Upper lobe of left lung (tissue), 4 donors: Measurements from ENCODE around the gene DDR1.
A peak's percentile ranks its signal among the peaks of the same experiment; 100 is the strongest.

Experiments used
- EP300 ChIP-seq, 4 donors: sonication (generic); formaldehyde crosslinking; IDR thresholded peaks; one replicate each; pipeline ENCODE4 v1.5.1; 2017; ENCODE audit warnings: antibody characterized with exemption in 4 of 4, control low read depth in 2 of 4
- POLR2A ChIP-seq, 4 donors: fragments of 450-650 bp; IDR thresholded peaks; one replicate each; pipeline ENCODE4 v1.5.1; 2016 to 2017; ENCODE audit warnings: antibody characterized with exemption in 4 of 4, mild to moderate bottlenecking in 2 of 4
- TF ChIP-seq, protein P1 (sequence below), 6 experiments: fragments of 450-650 bp in 4 of 6; fragments of 200-600 bp in 2 of 6; sonication (generic) in 2 of 6; IDR thresholded peaks; one replicate each; pipeline ENCODE4 v1.5.1; 2016 to 2019; ENCODE audit warnings: antibody characterized with exemption in 6 of 6

DNA sequence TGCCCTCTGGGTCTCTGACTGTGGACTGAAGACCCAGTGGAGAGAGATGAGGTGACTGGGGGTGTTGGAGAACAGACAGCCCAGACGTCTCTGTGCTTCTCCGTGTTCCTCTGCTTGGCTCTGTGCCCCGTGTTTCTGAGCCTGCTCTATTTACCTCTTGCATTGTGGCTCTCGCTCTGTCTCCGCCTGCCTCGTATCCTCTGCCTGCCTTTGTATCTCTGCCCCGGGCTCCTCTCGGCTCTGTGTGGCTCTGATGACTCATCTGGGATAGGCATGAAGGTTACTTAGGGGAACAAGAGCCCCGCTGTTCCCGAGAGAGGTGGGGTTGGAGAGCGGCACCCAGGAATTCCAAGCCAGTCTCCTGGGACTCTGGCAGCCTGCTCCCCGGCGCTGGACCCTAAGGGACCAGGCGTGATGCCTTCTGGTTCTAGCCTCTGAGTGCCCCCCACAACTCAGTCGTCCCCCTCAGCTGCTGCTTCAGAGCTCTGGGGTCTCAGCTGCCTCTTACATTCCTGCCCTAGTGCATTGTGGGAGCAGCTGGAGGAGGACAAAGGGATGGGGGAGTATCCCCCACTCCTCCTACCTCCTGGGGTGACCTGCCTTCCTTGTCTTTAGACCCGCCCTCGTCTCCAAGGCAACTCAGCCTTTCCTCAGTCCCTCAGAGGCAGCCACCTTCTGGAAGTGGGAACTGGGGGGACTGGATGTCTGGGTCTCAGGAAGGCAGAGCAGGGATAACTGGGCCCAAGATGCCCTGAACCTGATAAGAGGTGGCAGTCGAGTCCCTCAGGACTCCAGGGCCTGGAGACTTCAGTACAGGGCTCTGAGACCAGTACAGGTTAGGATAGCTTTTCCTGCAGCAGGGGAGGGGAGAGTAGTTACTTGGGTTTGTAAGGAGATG, 1.9 kb downstream of the DDR1 start:
- peak in 1 of 4 donors; percentile 30 for TF ChIP-seq POLR2A (IDR thresholded peaks at IDR 0.05)
- TF ChIP-seq, protein P1, sequence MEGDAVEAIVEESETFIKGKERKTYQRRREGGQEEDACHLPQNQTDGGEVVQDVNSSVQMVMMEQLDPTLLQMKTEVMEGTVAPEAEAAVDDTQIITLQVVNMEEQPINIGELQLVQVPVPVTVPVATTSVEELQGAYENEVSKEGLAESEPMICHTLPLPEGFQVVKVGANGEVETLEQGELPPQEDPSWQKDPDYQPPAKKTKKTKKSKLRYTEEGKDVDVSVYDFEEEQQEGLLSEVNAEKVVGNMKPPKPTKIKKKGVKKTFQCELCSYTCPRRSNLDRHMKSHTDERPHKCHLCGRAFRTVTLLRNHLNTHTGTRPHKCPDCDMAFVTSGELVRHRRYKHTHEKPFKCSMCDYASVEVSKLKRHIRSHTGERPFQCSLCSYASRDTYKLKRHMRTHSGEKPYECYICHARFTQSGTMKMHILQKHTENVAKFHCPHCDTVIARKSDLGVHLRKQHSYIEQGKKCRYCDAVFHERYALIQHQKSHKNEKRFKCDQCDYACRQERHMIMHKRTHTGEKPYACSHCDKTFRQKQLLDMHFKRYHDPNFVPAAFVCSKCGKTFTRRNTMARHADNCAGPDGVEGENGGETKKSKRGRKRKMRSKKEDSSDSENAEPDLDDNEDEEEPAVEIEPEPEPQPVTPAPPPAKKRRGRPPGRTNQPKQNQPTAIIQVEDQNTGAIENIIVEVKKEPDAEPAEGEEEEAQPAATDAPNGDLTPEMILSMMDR (IDR thresholded peaks at IDR 0.05), result no peak
- no peak for TF ChIP-seq EP300 (IDR thresholded peaks at IDR 0.05)
